M059J (cell line): ENCODE data around the gene PLSCR4. TPM values are rescaled to one million over a fixed set of nuclear protein-coding genes. Genes with fewer than 3 reads are reported as not detected.

ENCODE experiments used
- DNase-seq: peaks from one replicate; pipeline ENCODE4 v3.0.0-alpha.2; 2012; ENCODE audit warnings: low read depth
- total RNA-seq: library from RNA; depleted of rRNA; stranded (reverse); fragments of >200 nt; shearing (Covaris generic); gene quantifications from 2 replicates; pipeline ENCODE4 v1.2.3, GENCODE V29; 2014; rRNA removed

PLSCR4 gene
- total RNA-seq, 1 experiment from 2014 or later = 19.3 TPM

DNA sequence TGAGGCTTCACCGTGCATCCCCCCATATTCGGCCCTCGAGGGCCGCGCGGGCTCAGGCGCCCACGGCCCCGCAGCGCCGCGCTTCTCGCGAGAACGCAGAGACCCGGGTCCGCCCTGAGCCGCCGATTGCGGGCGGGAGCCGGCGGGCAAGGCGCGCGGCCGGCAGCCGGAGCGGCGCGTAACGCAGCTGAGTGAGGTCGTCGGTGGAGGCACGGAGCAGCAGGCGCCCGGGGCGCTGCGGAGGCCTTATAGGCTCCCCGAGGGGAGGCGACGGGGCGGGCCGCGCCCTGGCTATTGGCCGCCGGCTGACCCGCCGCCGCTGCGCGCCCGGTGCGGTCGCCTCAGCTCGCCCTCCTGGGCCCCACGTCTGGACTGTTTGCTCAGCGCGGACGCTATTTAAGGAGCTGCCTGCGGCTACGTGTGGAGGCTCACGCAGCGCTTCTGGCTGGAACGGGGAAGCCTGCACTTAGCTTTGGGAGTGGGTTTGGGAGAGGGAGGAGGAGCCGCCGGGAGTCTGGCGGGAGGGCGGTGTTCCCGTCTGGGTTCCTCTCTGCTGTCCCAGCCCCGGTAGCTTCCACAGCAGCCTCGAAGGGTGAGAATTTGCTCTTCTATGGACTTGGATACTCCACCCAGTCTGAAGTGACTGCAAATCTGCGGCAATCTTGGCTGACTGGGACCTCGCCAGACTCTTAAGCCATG is 89.8 kb downstream of the PLSCR4 start, which contains the start of gene PLOD2:
PLOD2 (minus strand) TSS at position 221 of the 699 bp plus-strand sequence; CDS start at position 26, 195 bp downstream.
- peak; percentile 97 for DNase-seq

DNA sequence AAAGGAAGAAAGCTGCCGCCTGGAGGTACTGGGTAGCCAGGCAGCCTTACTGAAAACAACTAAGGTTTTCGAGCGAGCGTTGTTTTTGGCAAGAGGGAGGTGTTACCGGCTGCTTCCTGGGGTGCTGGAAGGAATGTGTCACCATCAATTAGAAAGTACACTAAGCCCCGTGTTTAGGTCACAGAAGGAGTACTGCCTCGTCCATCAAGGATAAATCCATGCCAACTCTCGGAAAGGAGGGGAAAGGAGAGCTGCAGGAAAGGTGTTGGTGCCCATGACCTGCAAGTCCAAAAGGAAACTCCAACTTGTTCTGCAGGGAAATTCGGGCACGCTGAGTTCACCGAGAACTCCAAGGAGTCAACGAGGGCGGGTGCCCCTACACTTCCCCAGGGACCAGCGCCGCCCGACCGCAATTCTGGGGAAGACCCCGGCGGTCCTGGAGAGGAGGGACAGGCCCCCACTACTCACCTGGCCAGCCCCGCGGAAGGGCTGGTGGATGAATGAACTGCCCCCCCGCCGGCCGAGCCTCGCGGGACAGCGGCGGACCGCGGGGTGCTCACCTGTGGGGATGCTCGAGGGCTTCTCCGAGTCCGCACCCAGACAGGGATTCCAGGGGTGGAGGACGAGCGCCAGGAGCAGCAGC is 90.5 kb downstream of the PLSCR4 start:
- peak; percentile 96 for DNase-seq

DNA sequence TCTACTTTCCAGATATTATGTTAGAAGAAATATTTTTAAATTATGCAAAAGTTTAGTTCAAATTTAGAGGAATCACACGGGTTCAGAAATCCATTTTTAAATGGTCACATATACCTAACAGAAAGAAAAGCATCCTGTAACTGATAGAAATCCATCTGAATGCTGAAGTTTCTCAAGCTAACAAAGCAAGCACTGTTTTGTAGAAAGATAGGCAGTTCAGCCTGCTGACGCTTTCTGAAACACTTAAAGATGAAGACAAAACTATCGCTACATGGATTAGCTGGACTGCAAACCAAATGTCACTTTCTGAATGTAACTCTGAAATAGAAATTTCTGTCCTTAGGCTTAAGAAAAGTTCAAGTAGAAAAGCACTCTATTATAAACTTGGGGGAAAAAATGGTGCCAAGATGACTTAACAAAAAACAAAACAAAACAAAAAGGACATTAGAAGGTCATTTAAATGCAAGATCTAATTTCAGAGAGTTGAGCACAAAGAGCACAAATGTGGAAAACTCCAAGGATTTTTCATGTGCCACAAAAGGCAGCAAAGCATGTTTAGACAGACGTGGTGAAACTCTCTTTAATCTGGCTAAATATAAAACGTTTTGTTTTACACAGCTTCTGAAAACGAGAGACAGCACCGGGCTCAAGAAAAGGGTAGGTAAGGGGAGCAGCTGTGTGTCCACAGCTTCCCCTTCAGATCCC is 91.1 kb downstream of the PLSCR4 start:
- no peak for DNase-seq

DNA sequence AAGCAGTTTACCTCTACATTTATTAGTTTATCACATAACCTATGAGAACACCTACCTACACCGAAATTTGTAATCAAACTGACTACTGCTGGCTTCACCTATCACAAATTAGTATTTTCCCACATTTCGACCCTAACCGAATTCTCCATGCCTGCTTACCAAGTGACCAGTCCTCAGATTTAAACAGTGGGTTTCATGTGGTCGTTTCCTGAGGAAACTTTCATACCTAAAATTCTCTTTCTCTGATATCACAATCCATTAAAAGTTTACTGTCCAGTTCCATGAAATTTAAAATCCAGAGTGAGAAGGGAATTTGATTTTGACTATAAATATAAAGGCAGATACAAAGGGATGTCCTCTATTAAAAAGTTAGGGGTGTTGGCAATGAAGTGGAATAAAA is 91.9 kb downstream of the PLSCR4 start:
- DNase-seq = peak; percentile 63

DNA sequence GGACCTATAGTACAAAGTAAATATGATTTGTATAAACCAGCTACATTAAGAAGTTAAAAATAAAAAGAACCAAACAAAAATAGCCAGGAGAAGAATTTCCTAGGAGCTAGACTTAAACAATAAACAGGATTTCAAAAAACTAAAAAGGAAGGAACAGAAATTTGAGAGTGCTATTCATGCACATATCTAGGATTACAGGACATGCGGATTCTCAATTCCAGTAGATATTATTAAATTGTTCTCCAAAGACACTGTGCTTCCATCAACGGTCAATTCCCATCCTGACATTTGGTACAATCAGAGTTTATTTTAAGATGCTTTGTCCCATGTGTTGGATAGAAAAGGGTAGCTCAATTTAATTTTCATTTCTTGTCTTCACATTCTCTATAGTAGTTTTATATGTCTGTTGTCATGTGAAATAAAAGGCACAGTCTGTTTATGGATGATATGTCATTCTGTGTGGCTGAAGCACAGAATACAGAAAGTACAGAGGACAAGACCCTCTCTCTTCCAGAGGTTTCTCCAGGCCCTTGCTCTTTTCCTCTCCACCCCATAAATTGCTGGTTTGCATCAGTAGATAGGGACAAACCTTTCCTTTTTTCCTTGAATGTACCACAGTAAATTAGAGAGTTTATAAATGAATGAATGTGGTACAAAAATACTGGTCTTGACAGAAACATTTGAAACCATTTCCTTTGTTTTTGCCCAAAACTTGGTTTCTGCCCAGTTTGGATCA is 93.4 kb downstream of the PLSCR4 start:
- no peak for DNase-seq

DNA sequence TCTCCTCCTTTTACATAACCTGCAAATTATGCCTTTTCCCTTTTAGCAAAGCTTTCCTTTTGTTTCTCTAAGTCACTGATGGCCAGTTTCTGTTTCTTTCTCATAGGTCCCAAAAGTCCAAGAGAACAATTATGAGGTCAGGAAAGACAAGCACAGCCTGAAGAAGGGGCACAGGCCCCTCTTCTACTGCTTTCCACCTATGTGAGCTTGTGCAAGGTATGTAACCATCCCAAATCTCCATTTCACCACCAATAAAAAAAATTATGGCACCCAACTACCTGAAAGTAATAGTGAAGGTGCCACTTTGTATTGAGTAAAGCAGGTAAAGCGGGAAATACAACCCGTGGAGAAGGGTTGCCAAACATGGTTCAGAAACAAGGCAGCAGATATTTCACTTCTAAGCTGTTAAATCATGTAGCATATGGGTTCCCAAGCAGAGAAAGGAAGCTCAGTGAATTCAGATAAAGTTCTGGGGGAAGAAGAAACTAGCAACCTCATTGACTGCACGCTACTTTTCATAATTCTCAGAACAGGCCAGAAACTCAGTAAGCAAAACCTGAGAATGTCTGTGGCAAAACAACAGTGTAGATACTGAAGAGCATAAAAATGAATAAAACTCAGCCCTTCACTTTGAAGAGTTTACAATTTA is 94.1 kb downstream of the PLSCR4 start:
- DNase-seq = no peak

DNA sequence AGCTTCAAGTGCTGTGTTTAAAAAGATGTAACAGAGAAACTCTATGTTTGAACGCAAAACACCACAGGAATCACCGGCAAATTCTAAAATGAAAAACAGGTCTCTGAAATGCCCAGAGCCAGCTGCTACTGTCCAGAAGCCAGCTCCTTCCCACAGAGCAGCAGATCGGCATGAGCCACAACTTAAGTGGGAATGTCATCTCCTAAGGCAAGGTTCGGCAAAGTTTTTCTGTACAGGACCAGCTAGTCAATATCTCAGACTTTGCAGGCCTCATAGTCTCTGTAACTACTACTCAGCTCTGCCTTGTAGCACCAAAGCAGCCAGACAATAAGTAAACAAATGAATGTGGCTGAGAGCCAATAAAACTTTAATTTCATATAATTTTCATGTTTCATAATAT is 94.8 kb downstream of the PLSCR4 start:
- no peak for DNase-seq

DNA sequence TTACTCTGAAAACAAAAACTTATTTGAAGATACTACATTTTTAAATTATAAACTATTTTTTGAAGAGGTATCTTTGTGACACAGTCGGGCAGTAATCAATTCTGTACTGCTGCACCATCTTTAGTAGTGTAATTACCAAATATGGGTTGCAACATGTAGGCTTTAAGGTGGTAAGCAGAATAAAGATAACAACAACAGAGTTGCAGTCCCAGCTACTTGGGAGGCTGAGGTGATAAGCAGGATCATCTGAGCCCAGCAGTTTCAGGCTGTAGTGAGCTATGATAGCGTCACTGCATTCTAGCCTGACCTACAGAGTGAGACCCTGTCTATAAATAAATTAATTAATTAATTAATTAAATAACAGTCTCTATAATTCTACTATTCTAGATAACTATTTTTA is 95.9 kb downstream of the PLSCR4 start:
- DNase-seq = no peak

DNA sequence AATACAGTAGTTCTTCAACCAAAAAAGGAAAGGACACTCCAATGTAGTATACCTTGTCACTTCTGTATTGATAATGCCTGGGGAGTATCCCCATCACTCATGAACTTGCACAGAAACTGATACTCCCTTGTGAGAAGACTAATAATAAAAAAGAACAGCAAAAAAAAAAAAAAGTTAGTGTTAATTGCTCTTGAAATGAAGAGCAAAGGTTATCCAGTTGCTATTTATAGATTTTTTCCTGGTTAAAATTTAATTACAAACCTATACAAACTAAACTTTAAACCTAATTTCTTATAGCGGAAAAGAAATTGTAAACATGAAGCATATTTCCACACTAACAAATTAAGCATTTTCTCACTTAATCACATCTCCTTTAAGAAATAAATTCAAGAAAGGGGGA is 96.6 kb downstream of the PLSCR4 start:
- no peak for DNase-seq

DNA sequence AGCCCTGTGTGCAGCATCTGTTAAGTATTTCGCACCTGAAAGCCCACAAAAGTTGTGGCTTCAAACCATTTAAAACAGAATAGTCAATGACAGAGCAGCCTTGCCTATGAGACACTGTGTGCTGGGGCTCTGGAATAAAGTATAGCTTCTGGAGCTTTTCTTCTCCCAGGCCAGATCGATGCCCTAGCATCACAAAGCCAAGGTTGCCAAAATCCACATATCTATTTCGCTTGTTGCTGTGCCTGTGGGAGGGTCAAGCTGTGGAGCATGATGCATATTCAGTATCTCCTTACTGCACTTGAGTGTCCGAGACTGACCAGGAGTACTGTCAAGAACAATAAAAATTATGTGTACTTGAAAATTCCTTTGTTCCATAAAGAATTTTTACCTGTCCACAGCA is 97.5 kb downstream of the PLSCR4 start:
- no peak for DNase-seq

DNA sequence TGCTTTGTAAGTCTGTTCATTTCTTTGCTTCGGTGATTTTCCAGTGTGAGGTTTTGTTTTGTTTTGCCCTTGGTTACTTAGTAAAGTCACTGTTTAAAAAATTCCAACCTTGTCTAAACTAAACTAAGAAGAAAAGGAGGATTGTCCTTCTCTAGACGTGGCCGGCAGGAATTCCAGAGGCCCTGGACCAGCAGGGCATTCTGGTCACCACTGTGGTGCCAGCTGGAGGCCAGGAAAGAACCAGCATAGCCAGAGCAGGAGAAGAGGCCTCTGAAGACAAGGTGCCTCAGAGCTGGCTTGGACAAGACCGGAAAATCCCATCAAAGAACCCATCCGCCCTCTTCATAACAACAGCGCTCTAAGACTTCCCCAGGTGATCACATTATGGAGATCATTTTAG is 98.1 kb downstream of the PLSCR4 start:
- peak; percentile 77 for DNase-seq

DNA sequence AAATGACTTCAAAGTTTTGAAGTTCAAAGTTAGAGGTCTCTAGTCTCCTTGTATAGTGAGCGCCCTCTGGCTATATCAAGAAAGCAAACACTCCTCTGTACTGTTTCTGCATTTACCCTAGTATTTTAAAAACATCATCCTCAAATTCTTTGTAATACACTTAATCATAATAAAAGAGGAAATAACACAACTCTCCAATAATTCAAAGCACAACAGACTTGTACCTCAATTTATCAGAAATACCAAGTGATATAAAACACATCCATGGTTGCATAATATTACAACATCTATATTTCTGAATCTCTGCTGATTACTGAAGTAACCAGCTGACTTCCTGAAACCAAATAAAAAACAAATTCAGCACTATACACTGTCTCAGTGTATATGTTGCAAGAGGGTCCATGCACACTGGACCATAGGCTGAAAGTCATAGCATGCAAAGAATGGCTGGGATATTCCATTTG is 102.4 kb downstream of the PLSCR4 start:
- no peak for DNase-seq

DNA sequence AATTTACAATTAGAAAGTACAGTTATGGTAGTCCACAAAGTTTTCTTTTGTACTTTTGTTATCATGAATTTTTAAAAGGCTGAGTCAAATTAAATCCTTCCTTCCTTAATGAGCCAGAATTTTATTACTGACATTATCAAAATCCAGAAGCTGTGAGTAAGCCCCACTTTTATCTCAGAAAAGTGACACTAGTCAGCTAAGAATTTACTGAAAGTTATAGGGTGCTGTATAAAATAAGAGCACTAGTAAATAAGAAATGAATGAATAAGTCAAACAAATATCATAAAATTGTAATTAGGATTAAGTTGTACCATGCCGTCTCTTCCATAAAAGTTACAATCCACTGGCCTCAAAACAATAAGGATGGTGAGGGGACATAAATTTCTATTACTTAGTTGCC is 105.3 kb downstream of the PLSCR4 start:
- no peak for DNase-seq

DNA sequence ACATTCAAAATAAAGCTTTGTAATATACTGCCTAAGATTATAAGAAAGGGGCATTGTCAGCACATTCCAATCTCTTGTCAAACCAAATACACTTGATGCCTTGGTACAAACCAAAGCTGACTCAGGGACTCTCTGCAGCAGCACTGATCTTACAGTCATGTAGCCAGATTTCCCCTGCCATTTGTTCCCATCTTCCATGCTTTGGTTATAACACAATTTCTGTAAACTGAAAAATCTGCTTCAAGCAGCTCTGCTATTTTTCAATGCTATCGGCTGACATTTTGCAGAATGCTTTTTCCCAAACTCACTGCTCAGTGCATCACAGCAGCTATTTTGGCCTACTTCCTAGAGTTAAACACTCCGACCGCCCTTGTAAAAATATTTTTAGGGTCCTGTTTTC is 108.1 kb downstream of the PLSCR4 start:
- peak; percentile 84 for DNase-seq

Other genes starting within 250 kb of the PLSCR4 start
- 240 and 344 TPM in 2 replicates for gene PLOD2, start 89.9 kb downstream of the PLSCR4 start, total RNA-seq
- not detected in 2 replicates for gene PLSCR2, start 218.5 kb upstream of the PLSCR4 start, total RNA-seq